Rectal smooth muscle tissue (tissue), 1 donor: ENCODE results near the gene GJC1.

ENCODE experiments used
- H3K27ac ChIP-seq: one replicate; pipeline ENCODE4 v1.7.0; 2013; ENCODE audit warnings: low read depth, low read length, inconsistent platforms
- H3K27me3 ChIP-seq: one replicate; pipeline ENCODE4 v1.7.0; 2013; ENCODE audit warnings: low read length; ENCODE audit not compliant: control insufficient read depth, insufficient read depth
- H3K36me3 ChIP-seq: one replicate; pipeline ENCODE4 v1.7.0; 2013; ENCODE audit warnings: low read length; ENCODE audit not compliant: control insufficient read depth, insufficient read depth
- H3K4me1 ChIP-seq: one replicate; pipeline ENCODE4 v1.7.0; 2013; ENCODE audit warnings: low read length; ENCODE audit not compliant: control insufficient read depth, insufficient read depth
- H3K4me3 ChIP-seq: one replicate; pipeline ENCODE4 v1.7.0; 2013; ENCODE audit warnings: low read length
- H3K9ac ChIP-seq: one replicate; pipeline ENCODE4 v1.7.0; 2013; ENCODE audit warnings: low read length

The GJC1 gene

GRCh38 chr17:44793885-44794842, 35.9 kb downstream of the GJC1 start:
- no peak overlapping the region for H3K9ac ChIP-seq
- H3K4me1 ChIP-seq = peaks cover 27% of the 10 kb centered on the region
- H3K27me3 ChIP-seq = no peaks in the 10 kb centered on the region
- peak overlapping the region; percentile 74 for H3K27ac ChIP-seq
- H3K4me3 ChIP-seq = no peak overlapping the region
- H3K36me3 ChIP-seq = no peaks in the 10 kb centered on the region

GRCh38 chr17:44792276-44792675, 37.8 kb downstream of the GJC1 start:
- H3K9ac ChIP-seq = no peak overlapping the region
- H3K4me3 ChIP-seq = no peak overlapping the region
- H3K27me3 ChIP-seq = no peaks in the 10 kb centered on the region
- H3K4me1 ChIP-seq = peaks cover 16% of the 10 kb centered on the region
- no peak overlapping the region for H3K27ac ChIP-seq
- H3K36me3 ChIP-seq = no peaks in the 10 kb centered on the region

GRCh38 chr17:44788139-44788538, 41.9 kb downstream of the GJC1 start:
- H3K36me3 ChIP-seq = no peaks in the 10 kb centered on the region
- H3K4me3 ChIP-seq = no peak overlapping the region
- H3K4me1 ChIP-seq = peaks cover 11% of the 10 kb centered on the region
- no peak overlapping the region for H3K27ac ChIP-seq
- H3K27me3 ChIP-seq = peaks cover 2% of the 10 kb centered on the region
- no peak overlapping the region for H3K9ac ChIP-seq

GRCh38 chr17:44787271-44787940, 42.7 kb downstream of the GJC1 start:
- Histone ChIP-seq H3K9ac (no peak overlapping the region), H3K27ac (peak overlapping the region; percentile 75), H3K27me3 (peaks cover 2% of the 10 kb centered on the region), H3K36me3 (no peaks in the 10 kb centered on the region), H3K4me3 (peak overlapping the region; percentile 8), H3K4me1 (peaks cover 16% of the 10 kb centered on the region)

- no peaks in the 10 kb centered on the region for H3K36me3 ChIP-seq
- H3K4me3 ChIP-seq = peak overlapping the region; percentile 8
- H3K27ac ChIP-seq = peak overlapping the region; percentile 75
- H3K9ac ChIP-seq = no peak overlapping the region
- peaks cover 2% of the 10 kb centered on the region for H3K27me3 ChIP-seq
- H3K4me1 ChIP-seq = peaks cover 22% of the 10 kb centered on the region
Observed at GRCh38 chr17:44786551-44787081, 43.5 kb downstream of the GJC1 start.

- Histone ChIP-seq H3K4me1 (peaks cover 22% of the 10 kb centered on the region), H3K4me3 (no peak overlapping the region), H3K27ac (no peak overlapping the region), H3K9ac (no peak overlapping the region), H3K36me3 (no peaks in the 10 kb centered on the region), H3K27me3 (peaks cover 2% of the 10 kb centered on the region)
Observed at GRCh38 chr17:44785921-44786320, 44.2 kb downstream of the GJC1 start.

- Histone ChIP-seq H3K27ac (peak overlapping the region; percentile 90), H3K9ac (peak overlapping the region; percentile 10), H3K4me1 (peaks cover 32% of the 10 kb centered on the region), H3K36me3 (no peaks in the 10 kb centered on the region), H3K27me3 (peaks cover 2% of the 10 kb centered on the region), H3K4me3 (no peak overlapping the region)
Observed at GRCh38 chr17:44782326-44782850, 47.7 kb downstream of the GJC1 start.

GRCh38 chr17:44781551-44782325, 48.3 kb downstream of the GJC1 start:
- Histone ChIP-seq H3K9ac (no peak overlapping the region), H3K36me3 (no peaks in the 10 kb centered on the region), H3K4me3 (no peak overlapping the region), H3K27ac (peak overlapping the region; percentile 90), H3K27me3 (peaks cover 2% of the 10 kb centered on the region), H3K4me1 (peaks cover 25% of the 10 kb centered on the region)

GRCh38 chr17:44780845-44781480, 49.1 kb downstream of the GJC1 start:
- H3K4me3 ChIP-seq = no peak overlapping the region
- peak overlapping the region; percentile 90 for H3K27ac ChIP-seq
- peaks cover 23% of the 10 kb centered on the region for H3K4me1 ChIP-seq
- H3K9ac ChIP-seq = no peak overlapping the region
- H3K36me3 ChIP-seq = no peaks in the 10 kb centered on the region
- peaks cover 2% of the 10 kb centered on the region for H3K27me3 ChIP-seq

- peak overlapping the region; percentile 90 for H3K27ac ChIP-seq
- no peaks in the 10 kb centered on the region for H3K36me3 ChIP-seq
- H3K4me1 ChIP-seq = peaks cover 25% of the 10 kb centered on the region
- H3K4me3 ChIP-seq = no peak overlapping the region
- H3K27me3 ChIP-seq = no peaks in the 10 kb centered on the region
- H3K9ac ChIP-seq = no peak overlapping the region
Observed at GRCh38 chr17:44780161-44780560, 49.9 kb downstream of the GJC1 start.

GRCh38 chr17:44779211-44780025, 50.7 kb downstream of the GJC1 start:
- no peaks in the 10 kb centered on the region for H3K36me3 ChIP-seq
- peaks cover 29% of the 10 kb centered on the region for H3K4me1 ChIP-seq
- peak overlapping the region; percentile 65 for H3K9ac ChIP-seq
- H3K27me3 ChIP-seq = no peaks in the 10 kb centered on the region
- H3K4me3 ChIP-seq = peak overlapping the region; percentile 58
- H3K27ac ChIP-seq = peak overlapping the region; percentile 90
